HK-2 (cell line): ENCODE measurements around the gene DNHD1.

Experiments used
- DNase-seq: peaks from one replicate; pipeline ENCODE4 v3.0.0-alpha.2; 2018; ENCODE audit not compliant: unreplicated experiment

Gene DNHD1

DNA sequence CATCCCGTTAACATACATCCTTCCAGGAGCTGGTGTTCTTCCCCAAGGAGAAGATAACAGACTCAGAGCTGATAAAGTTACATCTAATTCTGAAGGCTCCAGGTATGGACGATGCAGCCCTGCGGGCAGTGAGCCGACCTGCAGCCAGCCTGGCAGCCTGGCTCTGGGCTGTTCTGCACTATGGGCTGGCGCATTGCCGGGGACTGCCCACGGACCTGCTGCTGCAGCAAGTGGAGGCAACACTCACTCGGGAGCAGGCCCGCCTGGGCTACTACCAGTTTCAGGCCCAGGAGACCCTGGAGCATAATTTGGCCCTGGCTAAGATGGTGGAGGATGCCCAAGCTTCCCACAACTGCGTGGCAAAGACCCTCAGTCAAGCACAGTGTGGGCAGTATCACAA, 66.6 kb downstream of the DNHD1 start:
- DNase-seq = no peak

GRCh38 chr11:6565325-6565724, 68.2 kb downstream of the DNHD1 start:
- no peak for DNase-seq

GRCh38 chr11:6565988-6566703, 69.1 kb downstream of the DNHD1 start:
- DNase-seq = no peak

DNA sequence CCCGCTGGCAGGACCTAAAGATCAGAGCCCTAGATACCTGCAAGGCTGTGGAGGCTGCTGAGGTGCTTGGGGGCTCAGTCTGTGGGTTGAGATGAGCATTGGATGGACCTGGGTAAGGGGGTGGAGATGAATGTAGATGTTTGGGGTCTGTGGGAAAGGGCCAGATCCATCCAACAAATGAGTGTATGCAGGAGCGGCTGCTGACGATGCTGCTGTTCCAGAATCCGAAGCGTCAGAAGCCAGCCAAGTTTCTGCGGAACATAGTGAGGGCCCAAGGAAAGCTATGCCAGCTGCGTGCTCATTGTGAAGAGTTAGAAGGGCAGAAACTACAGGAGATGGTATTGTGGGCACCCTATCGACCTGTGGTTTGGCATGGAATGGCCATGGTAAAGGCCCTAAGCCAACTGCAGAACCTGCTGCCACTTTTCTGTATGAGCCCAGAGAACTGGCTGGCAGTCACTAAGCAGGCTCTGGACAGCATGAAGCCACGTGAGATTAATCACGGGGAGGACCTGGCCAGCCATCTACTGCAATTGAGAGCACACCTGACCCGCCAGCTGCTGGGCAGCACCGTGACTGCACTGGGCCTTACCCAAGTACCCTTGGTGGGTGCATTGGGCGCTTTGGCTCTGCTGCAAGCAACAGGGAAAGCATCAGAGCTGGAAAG, 69.8 kb downstream of the DNHD1 start:
- DNase-seq = no peak

- no peak for DNase-seq
Measured at GRCh38 chr11:6567371-6567745, 70.3 kb downstream of the DNHD1 start.

- peak; percentile 48 for DNase-seq
Measured at GRCh38 chr11:6568191-6568918, 71.3 kb downstream of the DNHD1 start.

DNA sequence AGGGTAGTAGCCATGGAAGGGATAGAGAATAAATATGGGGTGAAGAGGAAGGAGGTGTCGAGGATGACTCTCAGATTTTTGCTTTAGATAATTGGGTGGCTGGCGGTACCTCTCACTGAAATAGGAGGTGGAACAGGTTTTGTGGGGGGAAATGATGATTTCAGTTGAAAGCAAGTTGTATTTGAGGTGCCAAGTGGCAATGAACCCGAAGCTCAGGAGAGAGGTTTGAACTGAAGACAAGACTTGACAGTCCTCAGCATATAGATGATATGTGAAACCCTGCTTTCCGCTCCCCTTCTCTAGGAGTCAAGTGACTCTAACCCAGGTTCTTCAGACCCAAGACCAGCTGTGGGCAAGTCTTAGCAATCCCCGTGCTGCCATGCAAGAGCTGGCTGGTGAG, 72.6 kb downstream of the DNHD1 start:
- no peak for DNase-seq

GRCh38 chr11:6570691-6571427, 73.8 kb downstream of the DNHD1 start:
- DNase-seq = no peak

GRCh38 chr11:6571434-6572008, 74.4 kb downstream of the DNHD1 start:
- no peak for DNase-seq

DNA sequence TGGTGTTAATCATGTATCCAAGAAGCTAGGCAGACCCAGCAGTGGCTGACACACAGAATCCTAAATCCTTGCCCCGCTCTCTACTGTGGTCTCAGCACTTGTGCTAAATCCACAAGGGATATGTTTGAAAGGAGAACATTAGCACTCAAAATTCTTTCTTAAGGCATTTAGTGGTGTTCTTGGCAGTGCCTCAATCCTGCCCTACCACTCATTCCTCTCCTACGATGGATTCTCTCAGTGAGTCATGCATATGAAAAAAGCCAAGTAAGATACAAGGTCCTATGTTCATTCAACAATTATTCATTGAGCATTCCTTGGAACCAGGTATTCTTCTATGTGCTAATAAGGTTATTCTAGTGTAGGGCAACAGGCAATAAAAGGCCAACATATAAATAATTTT, 75.1 kb downstream of the DNHD1 start:
- DNase-seq = no peak

DNA sequence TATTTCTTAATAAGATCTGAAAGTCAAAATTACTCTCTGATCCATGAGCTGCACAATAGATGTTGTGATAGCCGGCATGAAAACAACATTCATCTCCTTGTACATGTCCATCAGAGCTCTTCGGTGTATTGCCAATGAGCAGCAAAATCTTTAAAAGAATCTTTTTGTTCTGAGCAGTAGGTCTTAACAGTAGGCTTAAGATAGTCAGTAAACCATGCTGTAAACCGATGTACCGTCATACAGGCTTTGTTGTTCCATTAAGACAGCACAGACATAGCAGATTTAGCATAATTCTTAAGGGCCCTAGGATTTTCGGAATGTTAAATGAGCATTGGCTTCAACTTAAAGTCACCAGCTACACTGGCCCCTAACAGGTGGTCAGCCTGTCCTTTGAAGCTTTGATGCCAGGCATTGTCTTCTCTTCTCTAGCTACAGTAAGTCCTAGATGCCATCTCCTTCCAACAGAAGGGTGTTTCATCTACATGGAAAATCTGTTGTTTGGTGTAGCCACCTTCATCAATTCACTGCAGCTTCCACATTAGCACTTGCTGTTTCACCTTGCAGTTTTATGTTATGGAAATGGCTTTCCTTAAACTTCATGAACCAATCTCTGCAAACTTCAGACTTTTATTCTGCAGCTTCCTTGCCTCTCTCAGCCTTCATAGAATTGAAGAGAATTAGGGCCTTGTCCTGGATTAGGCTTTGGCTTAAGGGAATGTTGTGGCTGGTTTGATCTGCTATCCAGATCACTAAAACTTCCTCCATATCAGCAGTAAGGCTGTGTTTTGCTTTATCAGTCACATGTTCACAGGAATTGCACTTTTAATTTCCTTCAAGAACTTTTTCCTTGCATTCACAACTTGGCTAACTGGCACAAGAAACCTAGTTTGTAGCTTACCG, 78.0 kb downstream of the DNHD1 start:
- DNase-seq = no peak

DNA sequence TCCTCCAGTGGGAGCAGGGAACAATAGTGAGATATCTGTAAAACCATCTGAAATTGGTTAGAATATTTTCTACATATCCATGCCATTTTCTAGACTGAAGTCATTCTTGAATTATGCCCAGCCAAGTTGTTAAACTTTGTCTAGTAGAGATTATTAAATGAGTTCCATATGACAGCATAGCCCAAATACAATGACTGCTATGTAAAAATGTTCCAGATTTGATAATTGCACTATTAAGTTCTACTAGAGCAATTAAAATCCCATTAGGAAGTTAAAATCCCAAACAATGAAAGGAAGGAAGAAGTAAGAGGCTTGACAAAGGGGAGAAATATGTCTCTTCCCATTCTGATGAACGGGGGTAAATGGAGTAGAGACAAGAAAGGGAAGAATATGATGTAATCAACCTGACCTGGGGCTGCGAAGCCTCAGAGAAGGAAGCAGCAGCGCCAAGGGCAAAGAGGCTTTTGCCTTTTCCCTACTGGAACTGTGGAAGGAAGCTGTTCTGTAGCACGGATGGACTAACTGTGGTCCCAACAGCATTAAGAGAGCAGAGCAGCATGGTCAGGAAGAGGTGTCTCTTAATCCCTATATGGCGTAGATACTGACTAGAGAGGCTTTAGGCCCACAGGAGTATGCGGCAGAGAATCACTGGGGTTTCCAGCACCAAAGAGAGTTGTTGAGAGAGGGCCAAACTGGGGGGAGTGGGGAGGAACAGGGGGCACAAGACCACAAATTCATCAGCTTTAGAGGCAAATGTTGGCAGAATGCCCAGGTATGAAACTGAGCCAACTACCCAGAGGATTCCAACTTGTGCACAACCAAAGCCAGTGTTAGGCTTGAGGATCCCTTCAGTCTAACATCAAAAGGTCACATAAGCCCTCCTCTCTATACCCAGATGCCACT, 79.6 kb downstream of the DNHD1 start:
- no peak for DNase-seq

DNA sequence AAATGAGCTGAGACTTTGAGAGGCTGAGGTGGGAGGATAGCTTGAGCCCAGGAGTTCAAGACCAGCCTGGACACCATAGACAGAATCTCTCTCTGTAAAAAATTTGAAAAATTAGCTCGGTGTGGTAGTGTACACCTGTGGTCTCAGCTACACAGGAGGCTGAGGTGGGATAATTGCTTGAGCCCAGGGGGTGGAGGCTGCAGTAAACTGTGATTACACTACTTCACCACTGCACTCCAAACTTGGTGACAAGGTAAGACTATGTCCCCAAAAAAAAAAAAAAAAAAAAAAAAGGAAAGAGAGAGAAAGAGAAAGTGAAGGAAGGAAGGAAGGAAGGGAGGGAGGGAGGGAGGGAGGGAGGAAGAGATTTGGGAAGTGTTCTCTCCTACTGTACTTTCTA, 81.1 kb downstream of the DNHD1 start:
- no peak for DNase-seq

DNA sequence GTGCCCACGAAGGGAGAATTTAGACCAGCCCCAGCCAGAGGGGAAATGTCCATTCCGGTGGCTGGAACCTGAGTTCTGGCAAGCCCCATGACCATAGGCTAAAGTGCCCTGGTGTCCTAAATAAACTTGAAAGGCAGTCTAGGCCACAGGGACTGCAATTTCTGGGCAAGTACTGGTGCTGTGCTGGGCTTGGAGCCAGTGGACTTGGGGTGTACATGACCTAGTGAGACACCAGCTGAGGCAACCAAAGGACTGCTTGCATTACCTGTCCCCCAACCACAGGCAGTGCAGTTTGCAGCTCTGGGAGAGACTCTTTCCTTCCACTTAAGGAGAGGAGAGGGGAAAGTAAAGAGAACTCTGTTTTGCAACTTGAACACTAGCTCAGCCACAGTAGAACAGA, 82.6 kb downstream of the DNHD1 start:
- DNase-seq = no peak

GRCh38 chr11:6583584-6583983, 86.5 kb downstream of the DNHD1 start:
- DNase-seq = no peak

DNA sequence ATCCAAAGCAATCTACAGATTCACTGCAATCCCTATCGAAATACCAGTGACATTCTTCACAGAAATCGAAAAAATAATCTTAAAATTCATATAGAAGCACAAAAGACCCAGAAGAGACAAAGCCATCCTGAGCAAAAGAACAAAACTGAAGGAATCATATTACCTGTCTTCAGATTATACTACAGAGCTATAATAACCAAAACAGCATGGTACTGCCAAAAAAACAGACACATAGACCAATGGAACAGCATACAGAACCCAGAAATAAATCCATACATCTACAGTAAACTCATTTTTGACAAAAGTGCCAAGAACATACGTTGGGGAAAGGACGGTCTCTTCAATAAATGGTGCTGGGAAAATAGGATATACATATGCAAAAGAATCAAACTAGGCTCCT, 87.4 kb downstream of the DNHD1 start:
- no peak for DNase-seq

DNA sequence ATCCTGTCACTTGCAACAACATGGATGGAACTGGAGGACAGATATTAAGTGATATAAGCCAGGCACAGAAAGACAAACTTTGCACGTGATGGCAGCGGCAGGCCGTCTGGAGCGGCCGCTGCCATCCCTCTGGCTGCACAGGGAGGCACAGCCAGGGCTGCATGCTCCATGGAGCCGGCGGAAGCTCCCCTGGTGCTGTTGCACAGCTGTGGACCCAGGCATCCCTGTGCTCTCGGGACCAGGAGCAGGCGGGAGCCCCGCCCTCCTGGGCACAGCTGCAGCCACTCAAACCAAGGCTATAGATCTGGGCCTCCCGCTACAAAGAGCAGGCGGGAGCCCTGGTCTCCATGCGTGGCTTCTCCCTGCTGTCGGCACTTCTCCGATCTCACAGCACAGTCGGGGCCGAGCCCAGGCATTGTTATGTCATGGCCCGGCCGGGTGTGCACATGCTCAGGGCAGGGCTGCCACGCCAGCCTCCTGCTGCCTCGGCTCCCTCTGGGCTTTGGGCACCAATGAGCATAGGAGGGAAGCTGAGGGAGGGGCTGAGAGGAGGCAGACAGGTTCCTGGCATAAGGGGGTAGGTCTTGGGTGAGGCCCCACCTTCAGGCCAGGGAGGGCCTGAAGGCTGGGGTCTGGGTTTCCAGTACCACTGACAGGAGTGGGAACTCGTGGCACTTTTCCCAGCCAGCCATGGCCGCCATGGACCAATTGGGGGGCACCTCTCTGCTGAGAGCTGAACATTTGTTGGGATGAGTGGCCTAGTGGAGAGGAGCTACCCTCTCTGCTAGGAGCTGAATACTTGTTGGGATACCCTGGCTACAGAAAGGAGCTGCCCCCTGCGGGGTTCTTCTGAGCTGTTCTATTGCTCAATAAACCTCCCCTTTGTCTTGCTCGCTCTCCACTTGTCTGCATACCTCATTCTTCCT, 89.6 kb downstream of the DNHD1 start:
- no peak for DNase-seq

- no peak for DNase-seq
Measured at GRCh38 chr11:6587360-6587953, 90.4 kb downstream of the DNHD1 start.
